ENCODE measurements around the gene PEPD.

The PEPD gene

GRCh38 chr19:33471111-33471996, 50.2 kb downstream of the PEPD start:
- no peak overlapping the region for H3K9ac ChIP-seq (ENCODE audit: low read length)

DNA sequence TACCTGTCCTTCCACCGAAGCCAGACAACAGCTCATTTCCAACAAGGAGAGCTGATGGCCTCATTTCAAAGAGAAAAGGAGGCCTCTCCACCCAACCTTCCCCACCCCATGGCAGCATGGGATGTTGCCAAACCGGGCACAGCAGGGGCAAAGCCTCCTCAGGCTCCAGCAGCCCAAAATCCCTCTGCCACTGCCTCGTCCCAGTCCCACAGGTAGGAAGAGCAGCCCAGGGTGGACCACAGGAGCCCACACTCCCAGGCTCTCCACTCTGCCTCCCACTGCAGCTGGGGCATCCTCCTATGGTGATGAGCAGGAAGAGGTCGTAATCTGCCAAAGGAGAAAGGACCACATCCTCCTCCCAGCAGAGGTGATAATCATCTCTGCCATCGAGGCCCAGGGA, 50.9 kb downstream of the PEPD start:
- H3K27ac ChIP-seq (ENCODE audit: low read depth, low read length, poor library complexity, severe bottlenecking) = no peak overlapping the region
- H3K27me3 ChIP-seq (ENCODE audit: insufficient read depth, low read length) = no peaks in the 10 kb centered on the region
- H3K79me2 ChIP-seq (ENCODE audit: insufficient read depth, low read length) = no peaks in the 10 kb centered on the region
- no peaks in the 10 kb centered on the region for H3K9me2 ChIP-seq (ENCODE audit: low read depth, low read length)
- no peaks in the 10 kb centered on the region for H3K36me3 ChIP-seq (ENCODE audit: insufficient read depth, low read length)
- no peak overlapping the region for H2AFZ ChIP-seq (ENCODE audit: low read length)
- no peaks in the 10 kb centered on the region for H3K9me3 ChIP-seq (ENCODE audit: low read length)
- no peak overlapping the region for H3K4me3 ChIP-seq (ENCODE audit: low read depth, low read length, poor library complexity, severe bottlenecking)
- H3K4me1 ChIP-seq (ENCODE audit: insufficient read depth, low read length, severe bottlenecking) = no peaks in the 10 kb centered on the region
- TF ChIP-seq EZH2 (IDR thresholded peaks at IDR 0.05; ENCODE audit: borderline replicate concordance, low read length) = no peak
- TF ChIP-seq, protein P1, sequence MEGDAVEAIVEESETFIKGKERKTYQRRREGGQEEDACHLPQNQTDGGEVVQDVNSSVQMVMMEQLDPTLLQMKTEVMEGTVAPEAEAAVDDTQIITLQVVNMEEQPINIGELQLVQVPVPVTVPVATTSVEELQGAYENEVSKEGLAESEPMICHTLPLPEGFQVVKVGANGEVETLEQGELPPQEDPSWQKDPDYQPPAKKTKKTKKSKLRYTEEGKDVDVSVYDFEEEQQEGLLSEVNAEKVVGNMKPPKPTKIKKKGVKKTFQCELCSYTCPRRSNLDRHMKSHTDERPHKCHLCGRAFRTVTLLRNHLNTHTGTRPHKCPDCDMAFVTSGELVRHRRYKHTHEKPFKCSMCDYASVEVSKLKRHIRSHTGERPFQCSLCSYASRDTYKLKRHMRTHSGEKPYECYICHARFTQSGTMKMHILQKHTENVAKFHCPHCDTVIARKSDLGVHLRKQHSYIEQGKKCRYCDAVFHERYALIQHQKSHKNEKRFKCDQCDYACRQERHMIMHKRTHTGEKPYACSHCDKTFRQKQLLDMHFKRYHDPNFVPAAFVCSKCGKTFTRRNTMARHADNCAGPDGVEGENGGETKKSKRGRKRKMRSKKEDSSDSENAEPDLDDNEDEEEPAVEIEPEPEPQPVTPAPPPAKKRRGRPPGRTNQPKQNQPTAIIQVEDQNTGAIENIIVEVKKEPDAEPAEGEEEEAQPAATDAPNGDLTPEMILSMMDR (IDR thresholded peaks at IDR 0.05; ENCODE audit: low read length) = no peak
- H3K9ac ChIP-seq (ENCODE audit: low read length) = no peak overlapping the region
- H3K4me2 ChIP-seq (ENCODE audit: low read length) = no peak overlapping the region
- no peaks in the 10 kb centered on the region for H3F3A ChIP-seq (ENCODE audit: insufficient read depth, low read length)
- no peaks in the 10 kb centered on the region for H4K20me1 ChIP-seq (ENCODE audit: insufficient read depth, low read length)

More at GRCh38 chr19:33471111-33471996, 50.2 kb downstream of the PEPD start:
- Histone ChIP-seq H3K27me3 (ENCODE audit: insufficient read depth, low read length) (no peaks in the 10 kb centered on the region), H3K4me2 (ENCODE audit: low read length) (no peak overlapping the region), H3K79me2 (ENCODE audit: insufficient read depth, low read length) (no peaks in the 10 kb centered on the region), H3K4me1 (ENCODE audit: insufficient read depth, low read length, severe bottlenecking) (no peaks in the 10 kb centered on the region), H2AFZ (ENCODE audit: low read length) (no peak overlapping the region), H3F3A (ENCODE audit: insufficient read depth, low read length) (no peaks in the 10 kb centered on the region), H3K4me3 (ENCODE audit: low read depth, low read length, poor library complexity, severe bottlenecking) (no peak overlapping the region), H3K9me2 (ENCODE audit: low read depth, low read length) (no peaks in the 10 kb centered on the region), H3K36me3 (ENCODE audit: insufficient read depth, low read length) (no peaks in the 10 kb centered on the region), H3K9me3 (ENCODE audit: low read length) (no peaks in the 10 kb centered on the region), H3K27ac (ENCODE audit: low read depth, low read length, poor library complexity, severe bottlenecking) (no peak overlapping the region), H4K20me1 (ENCODE audit: insufficient read depth, low read length) (no peaks in the 10 kb centered on the region)
- TF ChIP-seq EZH2 (IDR thresholded peaks at IDR 0.05; ENCODE audit: borderline replicate concordance, low read length) = no peak

DNA sequence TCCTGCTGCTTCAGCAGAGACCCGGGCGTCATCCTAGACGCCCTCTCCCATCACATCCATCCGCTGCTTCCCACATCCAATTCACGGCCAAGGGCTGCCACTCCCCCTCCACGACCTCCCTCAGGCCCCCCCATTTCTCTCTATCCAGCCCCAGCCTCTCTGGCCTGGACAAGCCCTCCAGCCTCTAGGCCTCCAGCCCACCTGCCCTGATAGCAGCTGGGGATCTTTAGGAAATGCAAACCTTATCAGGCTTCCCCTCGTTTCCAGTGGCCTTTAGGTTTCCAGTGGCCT, 51.6 kb downstream of the PEPD start:
- no peaks in the 10 kb centered on the region for H3K79me2 ChIP-seq (ENCODE audit: insufficient read depth, low read length)
- no peaks in the 10 kb centered on the region for H4K20me1 ChIP-seq (ENCODE audit: insufficient read depth, low read length)
- H3F3A ChIP-seq (ENCODE audit: insufficient read depth, low read length) = no peaks in the 10 kb centered on the region
- no peaks in the 10 kb centered on the region for H3K27me3 ChIP-seq (ENCODE audit: insufficient read depth, low read length)
- H3K9ac ChIP-seq (ENCODE audit: low read length) = no peak overlapping the region
- H3K4me3 ChIP-seq (ENCODE audit: low read depth, low read length, poor library complexity, severe bottlenecking) = no peak overlapping the region
- no peaks in the 10 kb centered on the region for H3K4me1 ChIP-seq (ENCODE audit: insufficient read depth, low read length, severe bottlenecking)
- no peak overlapping the region for H2AFZ ChIP-seq (ENCODE audit: low read length)
- no peaks in the 10 kb centered on the region for H3K9me2 ChIP-seq (ENCODE audit: low read depth, low read length)
- H3K36me3 ChIP-seq (ENCODE audit: insufficient read depth, low read length) = no peaks in the 10 kb centered on the region
- no peak for TF ChIP-seq EZH2 (IDR thresholded peaks at IDR 0.05; ENCODE audit: borderline replicate concordance, low read length)
- TF ChIP-seq, protein P1 (IDR thresholded peaks at IDR 0.05; ENCODE audit: low read length) = no peak
- H3K9me3 ChIP-seq (ENCODE audit: low read length) = no peaks in the 10 kb centered on the region
- H3K27ac ChIP-seq (ENCODE audit: low read depth, low read length, poor library complexity, severe bottlenecking) = no peak overlapping the region
- no peak overlapping the region for H3K4me2 ChIP-seq (ENCODE audit: low read length)

Measured in OCI-LY1 (cell line).